HG03280 (cell line): ENCODE measurements around the gene SGSH.
"Not testable (repeated sequence)": the region's sequence is repeated elsewhere in the genome, so short reads cannot be mapped to it uniquely, and the experiment has no call there.

Source experiments
- ATAC-seq: cut with Tn5 transposase; IDR thresholded peaks from one replicate; pipeline ENCODE4 v1.9.1; 2021; ENCODE audit warnings: mild to moderate bottlenecking, moderate library complexity; ENCODE audit not compliant: unreplicated experiment

Gene SGSH

DNA sequence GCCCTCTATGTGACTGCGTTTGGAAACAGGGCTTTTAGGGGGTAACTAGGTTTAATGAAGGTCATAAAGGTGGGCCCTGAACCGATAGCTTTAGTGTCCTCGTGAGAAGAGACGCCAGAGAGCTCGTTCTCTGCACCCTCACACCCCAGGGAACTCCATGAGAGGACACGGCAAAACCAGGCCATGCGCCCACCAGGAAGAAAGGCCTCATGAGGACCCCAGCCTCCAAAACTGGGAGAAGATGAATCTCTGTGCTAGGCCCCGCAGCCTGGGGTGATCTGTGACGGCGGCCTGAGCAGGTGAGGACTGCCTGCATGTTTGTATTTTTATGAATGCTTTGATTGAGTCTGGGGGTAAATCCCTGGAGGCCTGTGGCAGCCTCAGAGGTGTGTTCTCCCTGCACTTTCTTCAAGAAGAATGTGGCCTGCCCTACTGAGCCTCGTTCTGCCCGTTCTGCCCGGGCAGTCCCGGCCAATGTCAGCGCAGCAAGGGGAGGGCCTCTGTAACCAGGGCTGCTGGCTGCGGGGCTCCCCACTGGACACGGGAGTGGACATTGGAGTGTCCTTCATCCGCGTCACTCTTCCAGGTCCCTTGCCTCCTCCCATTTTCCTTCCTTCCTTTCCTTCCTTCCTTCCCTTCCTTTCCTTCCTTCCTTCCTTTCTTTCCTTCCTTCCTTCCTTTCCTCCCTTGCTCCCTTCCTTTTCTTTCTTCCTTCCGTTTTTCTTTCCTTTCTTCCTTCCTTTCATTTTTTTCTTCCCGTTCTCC is 33.7 kb upstream of the SGSH start:
- no peak for ATAC-seq

DNA sequence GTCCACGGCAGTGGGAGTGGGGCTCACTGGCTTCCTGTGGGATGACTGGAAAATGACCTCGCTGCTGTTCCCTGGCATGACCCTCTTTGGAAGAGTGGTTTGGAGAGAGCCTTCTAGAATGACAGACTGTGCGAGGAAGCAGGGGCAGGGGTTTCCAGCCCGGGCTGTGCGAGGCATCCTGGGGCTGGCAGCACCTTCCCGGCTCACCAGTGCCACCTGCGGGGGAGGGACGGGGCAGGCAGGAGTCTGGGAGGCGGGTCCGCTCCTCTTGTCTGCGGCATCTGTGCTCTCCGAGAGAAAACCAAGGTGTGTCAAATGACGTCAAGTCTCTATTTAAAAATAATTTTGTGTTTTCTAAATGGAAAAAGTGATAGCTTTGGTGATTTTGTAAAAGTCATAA is 32.7 kb upstream of the SGSH start:
- ATAC-seq: no peak

DNA sequence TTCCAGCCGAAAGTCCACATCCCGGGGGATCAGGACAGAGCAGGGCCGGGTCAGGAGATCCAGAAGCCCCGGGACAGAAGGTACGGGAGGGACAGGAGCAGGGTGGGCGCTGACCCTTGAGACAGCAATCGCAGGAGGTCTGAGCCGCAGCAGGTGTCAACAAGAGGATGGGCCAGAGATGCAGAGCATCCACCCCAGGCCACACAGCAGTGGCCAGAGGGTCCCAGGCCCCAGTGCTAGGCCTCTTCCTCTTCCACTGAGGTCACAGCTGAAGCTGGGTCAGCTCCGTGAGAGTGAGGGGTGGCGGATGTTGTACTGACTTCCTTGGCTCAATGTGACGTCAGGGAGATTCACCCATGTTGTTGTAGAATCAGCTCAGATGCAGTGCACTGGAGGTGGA is 31.8 kb upstream of the SGSH start:
- ATAC-seq: no peak

DNA sequence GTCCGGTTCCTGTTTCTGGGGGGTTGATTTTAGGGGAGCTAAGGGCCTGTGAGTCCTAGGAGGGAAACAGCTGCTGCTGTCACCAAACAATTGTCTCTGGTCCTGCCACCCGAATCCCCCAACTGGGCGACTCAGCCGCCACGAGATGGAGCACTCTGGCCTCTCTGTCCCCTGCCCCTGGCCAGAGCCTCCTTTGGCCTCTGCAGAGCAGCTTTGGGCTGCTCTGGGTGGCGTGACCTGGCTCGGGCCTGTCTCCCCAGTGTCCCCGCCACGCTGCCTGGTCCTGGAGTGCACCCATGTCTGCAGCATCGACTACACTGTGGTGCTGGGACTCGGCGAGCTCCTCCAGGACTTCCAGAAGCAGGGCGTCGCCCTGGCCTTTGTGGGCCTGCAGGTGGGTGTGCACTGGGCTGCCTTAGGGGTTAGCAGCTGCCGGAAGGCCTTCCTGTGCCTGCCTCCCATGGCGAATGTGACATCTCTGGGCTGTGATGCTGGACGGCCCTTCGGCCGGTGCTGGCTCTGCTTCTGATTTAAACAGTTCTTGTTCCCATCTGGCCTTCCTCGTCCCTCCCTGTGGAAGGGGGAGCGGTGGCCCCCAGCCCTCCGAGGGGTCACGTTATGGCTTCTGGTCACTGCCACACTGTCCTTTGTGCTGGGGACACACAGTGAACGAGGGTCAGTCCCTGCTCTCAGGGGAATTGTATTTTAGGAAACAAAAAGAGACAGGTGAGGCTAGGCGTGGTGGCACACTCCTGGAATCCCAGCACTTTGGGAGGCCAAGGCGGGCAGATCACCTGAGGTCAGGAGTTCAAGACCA is 29.0 kb upstream of the SGSH start:
- no peak for ATAC-seq

DNA sequence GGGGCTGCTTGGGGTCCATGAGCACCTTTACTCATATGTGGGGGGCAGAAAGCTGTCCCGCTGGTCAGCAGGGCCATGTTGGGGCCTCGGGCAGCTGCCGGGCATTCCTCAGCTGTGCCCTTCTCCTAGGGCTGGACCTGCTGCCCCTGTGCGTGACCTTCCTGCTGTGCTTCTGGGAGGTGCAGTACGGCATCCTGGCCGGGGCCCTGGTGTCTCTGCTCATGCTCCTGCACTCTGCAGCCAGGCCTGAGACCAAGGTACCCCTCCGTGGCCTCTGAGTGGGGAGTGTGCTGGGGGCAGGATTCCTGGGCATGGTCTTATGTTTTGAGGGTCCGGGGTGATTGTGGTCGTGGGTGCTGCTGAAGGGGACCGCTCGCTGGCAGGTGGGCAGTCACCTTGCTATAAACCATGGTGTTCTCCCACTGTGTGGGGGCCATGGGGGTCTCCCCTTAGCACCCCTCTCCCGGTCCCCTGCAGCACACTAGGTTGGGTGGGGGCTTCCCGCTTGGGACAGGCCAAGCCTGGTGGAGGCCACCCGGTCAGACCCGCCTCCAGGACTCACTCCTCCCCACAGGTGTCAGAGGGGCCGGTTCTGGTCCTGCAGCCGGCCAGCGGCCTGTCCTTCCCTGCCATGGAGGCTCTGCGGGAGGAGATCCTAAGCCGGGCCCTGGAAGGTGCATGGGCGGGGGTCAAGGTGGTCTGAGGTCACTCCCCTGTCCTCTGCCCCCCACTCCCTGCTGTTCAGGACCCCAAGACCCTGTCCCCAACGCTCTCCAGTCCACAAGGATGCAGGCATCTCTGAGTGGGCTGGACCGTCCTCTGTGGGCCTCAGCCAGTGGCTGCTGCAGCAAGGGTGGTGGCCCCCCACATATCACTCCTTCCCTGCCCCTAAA is 28.1 kb upstream of the SGSH start:
- no peak for ATAC-seq

DNA sequence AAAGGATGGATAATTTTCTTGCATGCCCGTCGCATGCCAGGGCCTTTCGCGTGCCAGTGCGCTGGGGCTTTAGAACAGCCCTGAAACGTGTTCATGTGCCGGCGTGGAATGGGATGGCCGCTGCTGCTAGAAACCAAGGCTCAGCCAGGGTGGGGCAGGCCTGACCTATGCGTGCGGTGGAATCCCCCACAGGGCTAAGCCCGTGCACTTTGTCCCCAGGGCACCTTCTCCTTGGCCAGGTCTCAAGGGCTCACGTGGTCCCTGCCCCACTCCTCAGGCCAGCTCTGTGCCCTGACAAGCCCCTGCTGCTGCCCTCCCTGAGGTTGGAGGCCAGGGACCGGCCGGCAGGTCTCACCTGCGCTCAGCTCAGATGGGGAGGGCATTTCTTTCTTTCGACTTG is 27.4 kb upstream of the SGSH start:
- ATAC-seq: no peak

DNA sequence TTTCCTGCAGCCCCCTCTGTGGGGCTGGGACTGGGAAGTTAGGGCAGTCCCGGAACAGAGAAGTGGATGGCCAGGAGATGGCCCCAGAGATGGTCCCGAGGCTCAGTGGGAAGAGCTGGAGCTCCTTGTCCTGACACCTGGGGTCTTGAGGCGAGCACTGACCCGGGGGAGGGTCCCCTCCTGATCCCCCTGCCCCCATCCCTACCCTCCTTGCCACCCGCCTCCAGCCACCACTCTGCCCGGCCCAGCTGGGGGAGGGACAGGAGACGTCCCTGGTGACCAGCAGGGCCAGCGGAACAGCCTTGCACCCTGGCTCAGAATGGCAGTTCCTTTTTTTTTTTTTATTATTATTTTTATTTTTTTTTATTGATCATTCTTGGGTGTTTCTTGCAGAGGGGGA is 26.6 kb upstream of the SGSH start:
- no peak for ATAC-seq

DNA sequence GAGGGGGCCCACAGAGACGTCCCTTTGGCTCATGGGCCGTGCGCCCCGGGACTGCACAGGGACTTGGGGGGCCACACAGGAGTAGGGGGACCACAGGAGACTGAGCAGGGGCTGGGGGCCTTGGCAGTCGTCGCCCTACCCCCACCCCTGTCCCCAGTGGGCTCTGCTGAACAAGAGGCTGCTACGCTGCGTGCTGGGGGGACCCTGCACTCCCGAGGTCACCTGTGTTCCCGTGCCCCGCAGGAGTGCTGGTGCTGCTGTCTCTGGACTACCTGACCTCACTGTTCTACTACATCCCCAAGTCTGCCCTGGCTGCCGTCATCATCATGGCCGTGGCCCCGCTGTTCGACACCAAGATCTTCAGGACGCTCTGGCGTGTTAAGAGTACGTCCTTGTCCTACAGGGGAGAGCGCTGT is 26.1 kb upstream of the SGSH start:
- ATAC-seq: no peak

DNA sequence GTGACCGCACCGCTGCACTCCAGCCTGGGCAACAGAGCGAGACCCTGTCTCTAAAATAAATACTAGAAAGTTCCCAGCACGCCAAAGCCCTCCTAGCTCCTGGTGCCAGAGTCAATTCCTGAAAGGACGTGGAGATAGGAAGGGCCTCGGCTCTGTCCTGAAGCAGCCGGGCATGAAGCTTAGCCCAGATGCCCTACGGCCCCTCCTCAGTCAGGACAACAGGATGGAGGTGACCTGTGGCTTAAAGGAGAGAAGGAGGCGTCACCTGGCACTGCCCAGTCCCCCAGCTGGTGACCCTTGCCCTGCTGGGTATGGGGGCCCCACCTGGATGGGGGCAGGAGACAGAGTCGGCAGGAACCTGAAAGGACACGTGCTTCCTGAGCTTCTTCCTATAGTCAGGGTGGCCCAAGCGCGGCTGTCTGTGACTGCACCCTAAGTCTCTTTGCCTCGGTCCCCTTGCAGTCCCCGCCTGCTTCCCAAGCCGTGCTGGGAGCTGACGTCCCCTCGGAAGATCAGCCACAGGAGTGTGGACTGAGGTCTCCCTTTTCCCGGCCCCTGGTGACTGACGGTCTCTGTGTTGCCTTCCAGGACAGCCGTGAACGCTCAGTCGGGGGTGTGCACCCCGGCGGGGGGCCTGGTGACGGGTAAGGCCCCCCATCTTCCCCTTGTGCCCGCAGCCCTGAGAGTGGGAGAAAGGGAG is 25.6 kb upstream of the SGSH start:
- no peak for ATAC-seq

DNA sequence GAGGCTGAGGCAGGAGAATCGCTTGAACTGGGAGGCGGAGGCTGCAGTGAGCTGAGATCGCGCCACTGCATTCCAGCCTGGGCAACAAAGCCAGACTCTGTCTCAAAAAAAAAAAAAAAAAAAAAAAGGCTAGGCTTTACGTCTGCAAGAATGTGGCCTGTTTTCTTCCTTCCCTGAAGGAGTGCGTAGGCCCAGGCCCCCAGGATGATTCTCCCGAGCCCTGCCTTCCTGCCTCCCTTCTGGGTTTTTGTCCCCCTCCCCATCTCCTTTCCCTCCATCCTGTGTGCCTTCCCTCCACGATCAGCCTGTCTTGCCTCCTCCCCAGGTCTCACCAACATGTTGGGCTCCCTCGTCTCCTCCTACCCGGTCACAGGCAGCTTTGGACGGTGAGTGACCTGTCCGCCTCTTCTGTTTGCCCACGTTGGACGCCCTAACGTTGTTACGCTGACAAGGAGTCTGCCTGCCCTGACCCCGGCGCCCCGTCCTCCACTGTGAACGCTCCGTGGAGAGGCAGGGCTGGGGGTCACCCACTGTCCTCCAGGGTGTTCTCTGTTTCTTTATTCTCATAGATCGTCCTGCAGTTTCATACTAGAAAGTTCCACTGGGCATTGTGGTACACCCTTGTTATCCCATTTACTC is 24.9 kb upstream of the SGSH start:
- no peak for ATAC-seq

DNA sequence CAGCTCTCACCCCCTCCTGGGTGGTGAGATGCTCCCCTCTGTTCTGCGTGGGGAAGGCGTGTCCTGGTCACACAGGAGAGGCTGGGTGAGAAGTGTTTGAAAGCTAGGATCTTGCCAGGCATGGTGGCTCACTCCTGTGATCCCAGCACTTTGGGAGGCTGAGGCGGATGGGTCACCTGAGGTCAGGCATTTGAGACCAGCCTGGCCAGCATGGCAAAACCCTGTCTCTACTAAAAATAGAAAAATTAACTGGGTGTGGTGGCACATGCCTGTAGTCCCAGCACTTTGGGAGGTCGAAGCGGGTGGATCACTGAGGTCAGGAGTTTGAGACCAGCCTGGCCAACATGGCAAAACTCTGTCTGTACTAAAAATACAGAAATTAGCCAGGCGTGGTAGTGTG is 24.3 kb upstream of the SGSH start:
- ATAC-seq: not testable (repeated sequence)

DNA sequence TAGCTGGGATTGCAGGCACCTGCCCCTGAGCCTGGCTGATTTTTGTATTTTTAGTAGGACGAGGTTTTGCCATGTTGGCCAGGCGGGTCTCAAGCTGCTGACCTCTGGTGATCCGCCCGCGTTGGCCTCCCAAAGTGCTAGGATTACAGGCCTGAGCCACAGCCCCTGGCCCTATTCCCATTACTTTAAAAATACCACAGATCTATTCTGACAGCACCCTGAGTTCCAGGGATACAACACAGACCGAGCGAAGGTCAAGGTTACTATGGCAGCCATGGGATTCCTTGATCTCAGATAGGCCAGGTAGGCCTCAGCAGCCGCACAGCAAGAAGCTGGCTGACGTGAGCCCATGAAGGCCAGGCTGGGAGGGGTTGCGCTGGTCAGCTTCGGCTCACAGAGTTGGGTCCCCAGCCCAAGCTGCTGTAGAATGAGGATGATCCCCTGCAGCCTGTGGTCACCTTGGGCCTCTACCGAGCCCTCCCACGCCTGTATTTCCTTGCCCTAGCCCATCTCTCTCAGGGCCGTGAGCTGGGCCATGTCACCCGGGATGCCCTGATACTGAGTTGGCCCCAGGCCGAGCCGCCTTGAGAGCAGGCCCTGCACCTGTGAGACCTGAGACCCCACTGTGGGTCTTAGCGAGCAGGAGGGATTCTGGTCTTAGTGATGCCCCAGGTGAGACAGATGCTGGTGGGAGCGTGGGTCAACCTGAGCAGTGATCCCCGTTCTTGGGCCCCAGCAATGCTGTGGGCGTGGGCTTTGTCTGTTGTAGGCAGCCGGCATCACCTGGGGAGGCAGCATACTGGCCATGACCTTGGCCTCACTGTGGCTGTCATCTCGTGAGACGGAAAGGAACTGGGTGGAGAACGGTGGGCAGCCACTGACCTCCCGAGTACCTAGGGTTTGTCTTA is 23.6 kb upstream of the SGSH start:
- no peak for ATAC-seq

DNA sequence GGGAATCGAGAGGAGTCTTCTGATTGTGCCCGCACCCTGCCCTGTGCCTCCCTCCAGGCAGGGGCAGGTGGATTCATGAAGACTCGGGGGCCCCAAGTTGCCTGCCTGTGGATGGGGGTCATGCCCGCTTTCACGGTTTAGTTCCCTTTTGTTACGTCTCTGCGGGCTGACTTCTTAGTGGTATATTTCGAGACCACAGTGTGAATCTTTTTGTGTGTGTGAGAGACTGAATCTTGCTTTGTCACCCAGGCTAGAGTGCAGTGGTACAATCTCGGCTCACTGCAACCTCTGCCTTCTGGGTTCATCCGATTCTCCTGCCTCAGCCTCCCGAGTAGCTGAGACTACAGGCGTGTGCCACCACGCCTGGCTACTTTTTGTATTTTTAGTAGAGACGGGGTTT is 22.4 kb upstream of the SGSH start:
- no peak for ATAC-seq

DNA sequence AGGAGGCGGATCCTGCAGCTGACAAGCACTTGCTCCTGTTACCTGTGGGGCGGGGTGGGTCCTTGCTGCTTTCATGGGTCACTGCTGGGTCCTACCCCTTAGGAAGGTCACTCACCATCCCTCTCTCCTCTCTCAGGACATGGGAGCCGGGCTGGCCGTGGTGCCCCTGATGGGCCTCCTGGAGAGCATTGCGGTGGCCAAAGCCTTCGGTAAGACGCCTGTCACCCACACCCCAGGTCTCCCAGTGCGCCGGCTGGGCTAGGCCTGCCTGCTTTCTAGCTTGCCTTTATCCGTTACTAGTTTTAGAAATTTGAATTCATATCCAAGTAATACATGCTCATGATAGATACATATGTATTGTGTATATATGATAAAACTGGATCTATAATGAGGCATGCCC is 17.3 kb upstream of the SGSH start:
- ATAC-seq: no peak

DNA sequence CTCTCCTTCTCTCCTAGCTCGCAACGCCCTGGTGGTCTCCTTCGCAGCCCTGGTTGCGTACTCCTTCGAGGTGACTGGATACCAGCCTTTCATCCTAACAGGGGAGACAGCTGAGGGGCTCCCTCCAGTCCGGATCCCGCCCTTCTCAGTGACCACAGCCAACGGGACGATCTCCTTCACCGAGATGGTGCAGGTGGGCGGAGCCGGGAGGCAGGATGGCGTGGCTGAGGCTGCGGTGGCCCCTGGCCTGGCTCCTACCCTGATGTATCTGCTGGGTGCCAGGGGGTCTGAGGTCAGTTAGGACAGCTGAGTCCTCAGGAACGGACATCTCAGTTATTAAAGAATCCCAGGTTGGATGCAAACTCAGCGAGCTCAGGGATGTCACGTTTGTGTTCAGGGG is 16.8 kb upstream of the SGSH start:
- ATAC-seq: no peak

DNA sequence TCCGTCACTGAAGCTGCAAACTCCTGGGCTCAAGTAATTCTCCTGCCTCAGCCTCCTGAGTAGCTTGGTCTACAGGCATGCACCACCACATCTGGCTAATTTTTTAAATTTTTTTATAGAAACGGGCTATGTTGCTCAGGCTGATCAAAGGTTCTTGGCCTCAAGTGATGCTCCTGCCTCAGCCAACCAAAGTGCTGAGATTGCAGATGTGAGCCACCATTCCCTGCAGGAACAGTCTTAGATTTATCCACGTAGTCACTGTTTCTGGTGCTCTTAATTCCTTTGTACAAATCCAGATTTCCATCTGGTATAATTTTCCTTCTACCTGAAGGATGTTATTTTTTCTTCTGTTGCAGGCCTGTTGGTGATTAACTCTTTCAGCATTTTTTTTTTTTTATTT is 13.1 kb upstream of the SGSH start:
- no peak for ATAC-seq

DNA sequence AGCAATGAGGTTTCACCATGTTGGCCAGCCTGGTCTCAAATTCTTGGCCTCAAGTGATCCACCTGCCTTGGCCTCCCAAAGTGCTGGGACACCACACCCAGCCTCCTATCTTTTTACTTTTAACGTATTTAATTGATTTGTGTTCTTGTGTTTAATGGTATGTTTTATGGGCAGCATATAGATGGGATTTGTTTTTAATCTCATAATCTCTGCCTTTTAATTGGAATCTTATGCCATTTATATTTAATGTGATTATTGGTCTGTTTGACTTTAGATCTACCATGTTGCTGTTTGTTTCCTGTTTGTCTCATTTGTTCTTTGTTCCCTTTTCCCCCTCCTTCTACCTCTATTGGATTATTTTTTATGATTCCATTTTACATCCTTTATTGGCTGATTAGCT is 12.3 kb upstream of the SGSH start:
- no peak for ATAC-seq

DNA sequence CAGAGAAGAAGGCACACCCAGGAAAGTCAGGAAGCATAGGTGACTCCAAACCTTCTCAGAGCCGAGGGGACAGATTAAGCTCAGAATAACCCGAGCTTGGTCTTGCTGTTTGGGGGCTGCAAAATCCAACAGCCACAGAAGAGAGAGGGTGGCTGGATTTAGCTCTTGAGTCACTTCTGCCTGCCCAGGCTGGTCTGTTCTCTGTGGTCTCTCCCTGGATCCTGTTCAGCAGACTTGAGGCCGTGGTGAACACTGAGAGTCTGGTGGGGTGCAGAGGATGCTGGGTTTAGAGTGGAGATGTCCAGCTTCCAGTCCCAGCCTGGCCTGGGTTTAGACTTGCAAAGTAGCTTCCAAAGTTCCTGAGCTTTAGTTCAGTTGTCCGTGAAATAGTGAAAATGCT is 8.9 kb upstream of the SGSH start:
- no peak for ATAC-seq

DNA sequence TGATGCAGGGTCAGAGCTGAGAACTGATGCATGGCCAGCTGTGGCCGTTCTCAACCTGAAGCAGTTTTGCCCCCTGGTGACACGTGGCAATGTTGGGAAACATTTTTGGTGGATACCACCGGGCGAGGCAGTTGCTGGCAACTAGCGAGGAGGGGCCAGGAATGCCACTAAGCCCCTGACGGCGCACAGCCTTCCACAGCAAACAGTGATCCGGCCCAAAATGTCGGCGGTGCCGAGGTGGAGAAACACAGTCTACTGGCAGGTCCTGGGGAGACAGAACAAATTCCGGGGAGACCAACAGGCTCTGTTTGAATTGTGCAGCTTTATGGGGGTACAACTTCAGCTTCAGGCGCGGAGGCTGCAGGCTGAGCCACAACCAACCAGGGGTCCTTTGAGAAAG is 8.3 kb upstream of the SGSH start:
- ATAC-seq: no peak
